ENCODE results near the gene CDC42BPB.

- TF ChIP-seq, protein P1, sequence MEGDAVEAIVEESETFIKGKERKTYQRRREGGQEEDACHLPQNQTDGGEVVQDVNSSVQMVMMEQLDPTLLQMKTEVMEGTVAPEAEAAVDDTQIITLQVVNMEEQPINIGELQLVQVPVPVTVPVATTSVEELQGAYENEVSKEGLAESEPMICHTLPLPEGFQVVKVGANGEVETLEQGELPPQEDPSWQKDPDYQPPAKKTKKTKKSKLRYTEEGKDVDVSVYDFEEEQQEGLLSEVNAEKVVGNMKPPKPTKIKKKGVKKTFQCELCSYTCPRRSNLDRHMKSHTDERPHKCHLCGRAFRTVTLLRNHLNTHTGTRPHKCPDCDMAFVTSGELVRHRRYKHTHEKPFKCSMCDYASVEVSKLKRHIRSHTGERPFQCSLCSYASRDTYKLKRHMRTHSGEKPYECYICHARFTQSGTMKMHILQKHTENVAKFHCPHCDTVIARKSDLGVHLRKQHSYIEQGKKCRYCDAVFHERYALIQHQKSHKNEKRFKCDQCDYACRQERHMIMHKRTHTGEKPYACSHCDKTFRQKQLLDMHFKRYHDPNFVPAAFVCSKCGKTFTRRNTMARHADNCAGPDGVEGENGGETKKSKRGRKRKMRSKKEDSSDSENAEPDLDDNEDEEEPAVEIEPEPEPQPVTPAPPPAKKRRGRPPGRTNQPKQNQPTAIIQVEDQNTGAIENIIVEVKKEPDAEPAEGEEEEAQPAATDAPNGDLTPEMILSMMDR (IDR thresholded peaks at IDR 0.05), result no peak
- TF ChIP-seq POLR2AphosphoS5 (IDR thresholded peaks at IDR 0.05) (no peak), POLR2A (IDR thresholded peaks at IDR 0.05) (no peak), EP300 (IDR thresholded peaks at IDR 0.05) (no peak)
Observed at GRCh38 chr14:102902523-102903247, 154.7 kb downstream of the CDC42BPB start.

All from upper lobe of left lung (tissue), 4 donors.